Mucosa of rectum (tissue), 2 donors: ENCODE data around the gene DLGAP1.
"Not testable (repeated sequence)": the region's sequence is repeated elsewhere in the genome, so short reads cannot be mapped to it uniquely, and the experiment has no call there.

Source experiments
- H3K27ac ChIP-seq, 2 donors: one replicate each; pipeline ENCODE4 v1.7.0; 2013; ENCODE audit warnings: inconsistent platforms in 2 of 2, low read depth in 2 of 2, low read length in 2 of 2
- H3K27me3 ChIP-seq, 2 donors: one replicate each; pipeline ENCODE4 v1.7.0; 2013; ENCODE audit warnings: low read length in 2 of 2; ENCODE audit not compliant: control insufficient read depth in 2 of 2, insufficient read depth in 2 of 2
- H3K36me3 ChIP-seq, 2 donors: one replicate each; pipeline ENCODE4 v1.7.0; 2013; ENCODE audit warnings: low read length in 2 of 2; ENCODE audit not compliant: control insufficient read depth in 2 of 2, insufficient read depth in 2 of 2
- H3K4me1 ChIP-seq, 2 donors: one replicate each; pipeline ENCODE4 v1.7.0; 2013; ENCODE audit warnings: low read length in 2 of 2, mild to moderate bottlenecking in 1 of 2; ENCODE audit not compliant: control insufficient read depth in 2 of 2, insufficient read depth in 2 of 2
- H3K4me3 ChIP-seq, 2 donors: one replicate each; pipeline ENCODE4 v1.7.0; 2013; ENCODE audit warnings: low read length in 2 of 2
- H3K9ac ChIP-seq, 2 donors: one replicate each; pipeline ENCODE4 v1.7.0; 2013; ENCODE audit warnings: low read length in 2 of 2, low read depth in 1 of 2, mild to moderate bottlenecking in 1 of 2
- H3K9me3 ChIP-seq, 2 donors: one replicate each; pipeline ENCODE4 v1.7.0; 2013; ENCODE audit warnings: low read length in 2 of 2; ENCODE audit not compliant: control insufficient read depth in 2 of 2
- donor health status: healthy.
- donor health status: Normal muscosa, but diverticular disease.

DLGAP1 gene

DNA sequence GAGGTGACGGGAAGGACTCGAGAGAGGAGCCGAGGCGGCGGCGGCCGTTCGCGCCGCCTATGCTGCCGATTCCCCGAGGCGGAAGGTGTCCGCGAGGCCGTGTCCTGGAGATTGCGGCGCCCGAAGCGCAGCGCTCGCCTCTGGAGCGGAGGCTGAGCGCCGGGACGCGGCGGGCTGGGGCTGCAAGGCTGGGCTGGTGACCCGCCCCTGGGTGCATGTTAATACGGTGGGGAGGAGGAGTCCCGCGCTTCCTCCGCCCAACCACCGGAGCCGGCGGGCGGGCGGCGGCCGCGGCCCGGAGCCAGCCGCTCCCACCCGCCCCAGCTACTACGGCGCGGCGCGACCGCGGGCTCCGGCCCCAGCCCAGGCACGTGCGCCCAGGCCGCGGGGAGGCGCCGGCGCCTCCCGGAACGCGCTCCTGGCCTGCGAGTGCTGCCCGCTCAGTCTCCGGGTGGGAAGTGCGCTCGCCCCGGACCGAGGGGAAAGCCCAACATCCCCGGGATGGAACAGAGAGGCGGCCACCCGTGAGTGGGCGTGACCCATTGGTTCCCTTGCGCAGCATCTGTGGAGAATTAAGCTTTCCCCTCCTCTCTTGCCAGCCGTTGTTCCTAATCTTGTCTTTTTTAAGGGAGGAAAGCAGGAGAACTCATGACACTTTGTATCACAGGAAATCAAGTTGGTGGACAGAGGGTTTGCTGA lies at the start of gene DLGAP1:
Gene DLGAP1, minus strand, starts transcription at position 195 of the 699 bp plus-strand sequence.
- Histone ChIP-seq H3K27ac (no peak within 1 kb of the TSS), H3K36me3 (no peaks in the 10 kb centered on the region), H3K4me3 (peak within 1 kb of the TSS in 1 of 2 donors; percentile 48), H3K4me1 (no peaks in the 10 kb centered on the region), H3K9ac (no peak within 1 kb of the TSS), H3K27me3 (peaks cover 8 to 15% of the 10 kb centered on the region in 2 donors), H3K9me3 (no peaks in the 10 kb centered on the region)

DNA sequence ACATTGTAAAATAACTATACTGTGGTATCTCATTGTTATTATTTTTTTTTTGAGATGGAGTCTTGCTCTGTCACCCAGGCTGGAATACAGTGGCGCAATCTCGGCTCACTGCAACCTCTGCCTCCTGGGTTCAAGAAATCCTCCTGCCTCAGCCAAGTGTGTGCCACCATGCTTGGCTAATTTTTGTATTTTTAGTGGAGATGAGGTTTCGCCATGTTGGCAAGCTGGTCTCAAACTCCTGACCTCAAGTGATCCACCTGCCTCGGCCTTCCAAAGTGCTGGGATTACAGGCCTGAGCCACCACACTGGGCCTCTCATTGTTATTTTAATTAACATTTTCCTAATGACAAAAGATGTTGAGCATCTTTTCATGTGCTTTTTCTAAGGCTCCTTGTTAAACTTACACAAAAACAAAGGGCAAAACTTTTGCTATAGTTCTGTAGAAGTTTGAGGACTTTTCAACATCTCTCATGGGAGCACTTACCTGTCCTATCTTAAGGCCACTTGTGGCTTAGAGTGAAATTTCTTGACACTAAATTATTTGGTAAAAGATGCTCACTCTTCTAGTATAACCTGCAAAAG lies 39.7 kb upstream of the DLGAP1 start:
- H3K9me3 ChIP-seq, H3K4me3 ChIP-seq, H3K27me3 ChIP-seq, H3K27ac ChIP-seq, H3K4me1 ChIP-seq, H3K9ac ChIP-seq, H3K36me3 ChIP-seq: not testable (repeated sequence)

DNA sequence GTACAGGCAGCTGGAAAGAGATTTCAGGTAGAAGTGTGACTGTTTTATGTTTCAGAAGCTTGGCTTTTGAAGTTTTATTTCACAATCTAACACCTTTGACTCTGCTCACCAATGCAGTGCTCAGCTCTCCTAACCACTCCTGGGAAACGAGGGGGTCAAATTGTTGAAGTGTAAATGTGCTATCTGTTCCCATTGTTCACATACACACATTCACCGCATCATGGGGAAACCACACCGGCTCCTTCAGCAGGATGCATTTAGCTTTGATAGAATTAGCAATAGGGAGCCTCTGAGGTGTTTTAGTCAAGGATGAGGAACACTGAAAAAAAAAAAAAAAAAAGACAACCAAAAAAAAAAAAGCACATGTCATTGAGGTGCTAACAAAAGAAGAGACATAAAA lies 13.4 kb upstream of the DLGAP1 start:
- peaks cover 0 to 2% of the 10 kb centered on the region in 2 donors for H3K9me3 ChIP-seq
- no peak overlapping the region for H3K27ac ChIP-seq
- H3K9ac ChIP-seq, result no peak overlapping the region
- H3K4me3 ChIP-seq, result no peak overlapping the region
- H3K36me3 ChIP-seq, result no peaks in the 10 kb centered on the region
- no peaks in the 10 kb centered on the region for H3K27me3 ChIP-seq
- H3K4me1 ChIP-seq, result no peaks in the 10 kb centered on the region

DNA sequence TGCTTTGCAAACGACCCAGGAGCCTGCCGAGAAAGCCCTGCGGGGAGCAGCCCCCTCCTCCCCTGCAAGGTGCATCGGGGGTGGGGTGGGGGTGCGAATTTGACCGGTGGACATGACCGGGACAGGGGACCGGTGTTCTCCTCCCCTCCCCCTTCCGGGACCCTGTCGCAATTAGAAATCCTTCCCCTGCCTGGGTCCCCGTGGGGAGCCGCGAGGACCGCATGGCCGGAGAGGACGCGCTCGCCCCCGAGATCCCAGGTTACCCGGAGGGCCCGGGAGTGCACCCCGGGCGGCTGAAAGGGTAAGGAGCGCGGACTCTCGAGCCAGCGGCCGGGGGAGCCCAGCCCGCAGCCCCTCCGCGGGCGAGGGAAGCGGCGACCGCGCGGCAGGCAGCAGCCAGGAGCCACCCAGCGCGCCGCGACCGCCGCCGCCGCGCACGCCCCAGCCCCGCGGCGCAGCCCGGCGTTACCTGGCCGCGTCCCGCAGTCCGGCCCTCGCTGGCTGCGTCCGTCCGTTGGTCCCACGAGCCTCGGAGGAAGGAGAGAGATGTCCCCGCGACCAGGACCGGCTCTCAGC lies 482 bp downstream of the DLGAP1 start:
- H3K9ac ChIP-seq, result no peak overlapping the region
- H3K9me3 ChIP-seq, result no peaks in the 10 kb centered on the region
- no peak overlapping the region for H3K27ac ChIP-seq
- no peaks in the 10 kb centered on the region for H3K4me1 ChIP-seq
- no peaks in the 10 kb centered on the region for H3K36me3 ChIP-seq
- peaks cover 8 to 15% of the 10 kb centered on the region in 2 donors for H3K27me3 ChIP-seq
- H3K4me3 ChIP-seq, result peak overlapping the region in 1 of 2 donors; percentile 48

DNA sequence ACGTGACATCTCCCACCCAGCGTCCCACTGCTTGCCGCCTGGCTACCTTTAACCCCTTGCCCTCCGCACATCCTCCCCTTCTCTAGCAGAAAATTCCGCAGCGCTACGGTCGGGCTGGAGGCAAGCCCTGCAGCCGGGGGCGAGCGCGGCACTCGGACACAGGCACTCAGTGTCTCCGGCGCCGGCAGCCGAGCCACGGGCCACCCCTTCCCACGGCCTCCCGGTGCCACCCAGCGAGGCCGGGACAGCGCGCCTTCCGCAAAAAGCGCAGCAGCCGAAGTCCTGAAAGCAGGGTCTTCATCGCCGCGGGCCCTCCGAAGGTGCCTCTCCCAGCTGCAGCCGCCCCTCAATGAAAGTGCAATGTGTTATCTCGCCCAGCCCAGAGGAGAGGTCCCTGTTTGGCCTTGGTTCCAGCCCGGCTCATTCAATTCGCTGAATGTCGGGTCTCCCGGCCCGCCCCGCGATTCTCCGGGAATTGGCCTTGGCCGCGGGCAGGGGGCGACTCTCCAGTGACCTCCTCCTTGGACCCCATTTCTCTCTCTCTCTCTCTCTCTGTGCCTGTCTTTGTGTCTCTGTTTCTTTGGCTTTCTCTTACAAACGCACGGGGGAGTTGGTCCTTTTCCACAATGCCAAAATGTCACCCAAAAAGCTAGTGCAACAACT lies 1.1 kb downstream of the DLGAP1 start:
- Histone ChIP-seq H3K4me1 (no peaks in the 10 kb centered on the region), H3K9me3 (no peaks in the 10 kb centered on the region), H3K9ac (no peak overlapping the region), H3K27ac (no peak overlapping the region), H3K4me3 (peak overlapping the region in 1 of 2 donors; percentile 48), H3K27me3 (peaks cover 8 to 15% of the 10 kb centered on the region in 2 donors), H3K36me3 (no peaks in the 10 kb centered on the region)

DNA sequence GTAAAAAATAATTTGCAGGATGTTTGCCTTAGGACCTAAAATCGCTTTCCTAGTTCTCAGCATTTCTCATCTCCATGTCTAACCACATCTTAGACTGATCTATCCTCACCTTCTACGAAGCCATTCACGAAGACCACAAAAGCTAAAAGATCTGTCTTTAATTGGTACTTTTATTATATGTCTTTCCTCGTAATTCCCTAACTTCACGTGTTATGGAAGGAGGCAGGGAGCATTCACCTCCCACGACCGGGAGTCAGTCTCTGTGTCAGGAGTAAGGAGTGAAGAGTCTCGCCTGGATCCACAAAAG lies 1.6 kb downstream of the DLGAP1 start:
- H3K27me3 ChIP-seq, result peaks cover 8 to 15% of the 10 kb centered on the region in 2 donors
- H3K36me3 ChIP-seq, result no peaks in the 10 kb centered on the region
- H3K4me3 ChIP-seq, result no peak overlapping the region
- H3K9me3 ChIP-seq, result no peaks in the 10 kb centered on the region
- no peak overlapping the region for H3K27ac ChIP-seq
- H3K9ac ChIP-seq, result no peak overlapping the region
- H3K4me1 ChIP-seq, result no peaks in the 10 kb centered on the region

DNA sequence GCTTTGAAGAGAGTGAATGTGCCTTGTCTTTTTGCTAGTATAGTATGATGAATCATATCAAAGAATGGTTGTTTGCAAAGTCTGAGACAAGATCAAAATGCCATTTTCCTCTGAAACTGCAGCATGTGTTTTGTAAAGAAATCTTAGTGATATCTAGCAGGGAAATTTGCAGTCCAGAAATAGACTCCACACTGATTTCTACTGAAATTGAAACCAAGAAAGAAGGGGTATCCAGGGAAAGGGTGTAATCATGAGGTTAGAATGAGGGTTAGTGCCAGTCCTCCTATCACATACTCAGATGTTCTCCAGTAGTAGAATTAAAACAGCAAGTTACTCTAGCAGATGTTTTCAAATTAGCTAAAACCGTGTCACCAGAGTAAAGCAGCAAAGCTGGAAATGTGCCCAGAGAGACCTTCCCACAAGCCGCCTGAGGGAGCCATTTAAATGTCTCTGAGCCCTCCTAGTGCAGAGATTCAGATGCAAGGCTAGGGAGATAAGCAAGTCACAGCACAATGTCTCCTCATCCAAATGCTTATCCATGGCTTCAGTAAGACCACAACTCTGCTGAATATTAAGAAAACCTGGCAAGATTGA lies 4.9 kb downstream of the DLGAP1 start:
- H3K9me3 ChIP-seq, result no peaks in the 10 kb centered on the region
- H3K27ac ChIP-seq, result no peak overlapping the region
- no peaks in the 10 kb centered on the region for H3K4me1 ChIP-seq
- no peak overlapping the region for H3K4me3 ChIP-seq
- H3K27me3 ChIP-seq, result peaks cover 8 to 11% of the 10 kb centered on the region in 2 donors
- H3K36me3 ChIP-seq, result no peaks in the 10 kb centered on the region
- H3K9ac ChIP-seq, result no peak overlapping the region

DNA sequence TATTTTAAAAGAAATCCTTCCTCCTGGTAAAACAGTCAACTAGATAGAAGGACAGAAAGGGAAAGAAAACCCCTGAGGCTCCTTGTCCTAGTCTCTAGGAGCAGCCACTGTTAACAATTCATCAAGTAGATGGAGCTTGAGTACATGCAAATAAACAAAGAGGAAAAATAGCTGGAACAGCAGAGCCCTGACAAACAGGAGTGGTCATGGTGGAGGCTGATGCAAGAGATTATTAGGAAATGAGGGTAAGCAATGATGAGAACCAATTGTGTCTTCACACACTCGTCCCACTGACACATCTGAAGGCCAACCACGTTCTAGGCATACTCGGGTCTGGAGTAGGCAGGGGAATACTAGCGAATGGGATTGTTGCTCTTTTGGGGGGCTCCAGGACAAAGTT lies 9.2 kb downstream of the DLGAP1 start:
- Histone ChIP-seq H3K27ac (no peak overlapping the region), H3K4me3 (no peak overlapping the region), H3K36me3 (no peaks in the 10 kb centered on the region), H3K9me3 (no peaks in the 10 kb centered on the region), H3K27me3 (no peaks in the 10 kb centered on the region), H3K4me1 (no peaks in the 10 kb centered on the region), H3K9ac (no peak overlapping the region)

DNA sequence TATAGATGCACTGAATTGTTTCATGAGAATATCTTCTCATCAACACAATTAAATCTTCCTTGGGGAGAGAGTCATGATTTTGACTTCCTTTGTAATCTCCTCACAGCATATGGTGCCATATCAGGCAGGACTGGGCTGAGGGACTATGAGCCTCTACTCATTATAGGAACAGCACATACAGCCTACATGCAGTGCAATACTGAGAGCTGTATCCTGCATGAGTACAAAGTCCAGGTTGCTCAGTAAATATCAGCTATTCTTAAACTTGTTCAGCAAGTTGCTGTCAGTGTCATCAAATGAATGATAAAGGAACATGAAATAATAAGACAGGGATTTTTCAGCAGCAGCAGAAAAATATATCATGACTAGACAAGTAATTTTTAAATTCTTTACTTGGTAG lies 10.8 kb downstream of the DLGAP1 start:
- no peak overlapping the region for H3K27ac ChIP-seq
- no peak overlapping the region for H3K4me3 ChIP-seq
- no peak overlapping the region for H3K9ac ChIP-seq
- no peaks in the 10 kb centered on the region for H3K4me1 ChIP-seq
- no peaks in the 10 kb centered on the region for H3K27me3 ChIP-seq
- H3K9me3 ChIP-seq, result no peaks in the 10 kb centered on the region
- no peaks in the 10 kb centered on the region for H3K36me3 ChIP-seq

DNA sequence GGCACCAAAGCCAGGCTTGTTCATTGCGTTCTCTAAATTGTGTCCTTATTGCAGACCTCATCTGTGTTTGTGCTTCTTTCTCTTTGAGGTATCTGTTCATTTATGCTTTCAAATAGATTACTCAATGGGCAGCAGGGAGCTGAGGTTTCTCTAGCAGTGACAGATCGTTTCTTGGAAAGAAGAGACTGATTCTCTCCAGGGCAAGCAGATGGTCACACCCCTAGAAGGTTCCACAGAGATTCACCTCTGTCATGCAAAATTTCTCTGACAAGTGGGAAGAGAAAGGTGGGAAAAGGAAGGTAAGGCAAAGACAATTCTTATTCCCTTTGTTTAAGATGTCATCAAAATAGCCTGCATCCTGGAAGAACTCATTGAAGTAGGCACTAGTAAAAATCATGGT lies 14.0 kb downstream of the DLGAP1 start:
- H3K9ac ChIP-seq, result no peak overlapping the region
- H3K27ac ChIP-seq, result no peak overlapping the region
- H3K4me1 ChIP-seq, result no peaks in the 10 kb centered on the region
- no peaks in the 10 kb centered on the region for H3K27me3 ChIP-seq
- H3K9me3 ChIP-seq, result no peaks in the 10 kb centered on the region
- H3K36me3 ChIP-seq, result no peaks in the 10 kb centered on the region
- H3K4me3 ChIP-seq, result no peak overlapping the region
